Chondrocyte (in vitro differentiated cells): ENCODE data around the gene STAP2. TPM values are rescaled to one million over a fixed set of nuclear protein-coding genes. Genes with fewer than 3 reads are reported as not detected.

Experiments used
- DNase-seq: peaks from one replicate; pipeline ENCODE4 v3.0.0; 2021; ENCODE audit warnings: mixed read lengths, low spot score
- H3K27ac Mint-ChIP-seq: one replicate; pipeline ENCODE4 v1.8.0; 2021; ENCODE audit warnings: mild to moderate bottlenecking, moderate library complexity, mixed read lengths; ENCODE audit not compliant: unreplicated experiment
- H3K27me3 Mint-ChIP-seq: 2 replicates; pipeline ENCODE4 v1.8.0; 2021; ENCODE audit warnings: low read depth, mixed read lengths
- H3K36me3 Mint-ChIP-seq: 2 replicates; pipeline ENCODE4 v1.8.0; 2021; ENCODE audit warnings: low read depth, mixed read lengths
- H3K4me1 Mint-ChIP-seq: 2 replicates; pipeline ENCODE4 v1.8.0; 2021; ENCODE audit warnings: low read depth, mild to moderate bottlenecking, mixed read lengths
- H3K4me3 Mint-ChIP-seq: one replicate; pipeline ENCODE4 v1.8.0; 2021; ENCODE audit warnings: mild to moderate bottlenecking, moderate library complexity, mixed read lengths; ENCODE audit not compliant: unreplicated experiment
- H3K9me3 Mint-ChIP-seq: 2 replicates; pipeline ENCODE4 v1.8.0; 2021; ENCODE audit warnings: low read depth, mixed read lengths
- CTCF ChIP-seq: fragments of 200-600 bp; sonication (generic); IDR thresholded peaks from 2 replicates; pipeline ENCODE4 v1.5.0; 2021; ENCODE audit warnings: antibody characterized with exemption, mild to moderate bottlenecking, moderate library complexity
- total RNA-seq: library from RNA; stranded (reverse); gene quantifications from 3 replicates; pipeline ENCODE4 v1.2.1, GENCODE V29; 2021

Gene STAP2
- total RNA-seq, 1 donor from 2014 or later: 0.85 TPM

- no peak for TF ChIP-seq CTCF
- no peaks in the 10 kb centered on the region for H3K27me3 Mint-ChIP-seq
- DNase-seq: no peak
- peaks cover 5% of the 10 kb centered on the region for H3K36me3 Mint-ChIP-seq
- peaks cover 7% of the 10 kb centered on the region for H3K4me1 Mint-ChIP-seq
- no peak overlapping the region for H3K4me3 Mint-ChIP-seq
- H3K9me3 Mint-ChIP-seq: no peaks in the 10 kb centered on the region
- peak overlapping the region; percentile 22 for H3K27ac Mint-ChIP-seq
Measured at GRCh38 chr19:4358709-4359626, 20.3 kb upstream of the STAP2 start.

GRCh38 chr19:4357921-4358326 is 19.3 kb upstream of the STAP2 start:
- Mint-ChIP-seq H3K36me3 (peaks cover 5% of the 10 kb centered on the region), H3K4me1 (peaks cover 7% of the 10 kb centered on the region), H3K27me3 (no peaks in the 10 kb centered on the region), H3K27ac (no peak overlapping the region), H3K9me3 (no peaks in the 10 kb centered on the region), H3K4me3 (no peak overlapping the region)
- no peak for TF ChIP-seq CTCF
- DNase-seq: peak; percentile 76

GRCh38 chr19:4357095-4357797 is 18.6 kb upstream of the STAP2 start:
- no peaks in the 10 kb centered on the region for H3K9me3 Mint-ChIP-seq
- no peaks in the 10 kb centered on the region for H3K27me3 Mint-ChIP-seq
- H3K4me1 Mint-ChIP-seq: peaks cover 7% of the 10 kb centered on the region
- H3K36me3 Mint-ChIP-seq: peaks cover 5% of the 10 kb centered on the region
- DNase-seq: peak; percentile 86
- H3K27ac Mint-ChIP-seq: no peak overlapping the region
- TF ChIP-seq CTCF: no peak
- H3K4me3 Mint-ChIP-seq: no peak overlapping the region

GRCh38 chr19:4354897-4355296 is 16.3 kb upstream of the STAP2 start:
- TF ChIP-seq CTCF: no peak
- no peak overlapping the region for H3K4me3 Mint-ChIP-seq
- no peaks in the 10 kb centered on the region for H3K27me3 Mint-ChIP-seq
- no peak overlapping the region for H3K27ac Mint-ChIP-seq
- no peak for DNase-seq
- no peaks in the 10 kb centered on the region for H3K36me3 Mint-ChIP-seq
- H3K4me1 Mint-ChIP-seq: no peaks in the 10 kb centered on the region
- no peaks in the 10 kb centered on the region for H3K9me3 Mint-ChIP-seq

- no peak for TF ChIP-seq CTCF
- Mint-ChIP-seq H3K4me3 (no peak overlapping the region), H3K4me1 (no peaks in the 10 kb centered on the region), H3K9me3 (no peaks in the 10 kb centered on the region), H3K27me3 (no peaks in the 10 kb centered on the region), H3K36me3 (no peaks in the 10 kb centered on the region), H3K27ac (no peak overlapping the region)
- no peak for DNase-seq
Measured at GRCh38 chr19:4354282-4354681, 15.7 kb upstream of the STAP2 start.
